HG02588 (cell line): Measurements from ENCODE around the gene TULP4.
A peak's percentile ranks its signal among the peaks of the same experiment; 100 is the strongest.

ENCODE experiments used
- ATAC-seq: cut with Tn5 transposase; IDR thresholded peaks from one replicate; pipeline ENCODE4 v1.9.1; 2021; ENCODE audit warnings: mild to moderate bottlenecking, moderate library complexity; ENCODE audit not compliant: unreplicated experiment

Gene TULP4, protein sequence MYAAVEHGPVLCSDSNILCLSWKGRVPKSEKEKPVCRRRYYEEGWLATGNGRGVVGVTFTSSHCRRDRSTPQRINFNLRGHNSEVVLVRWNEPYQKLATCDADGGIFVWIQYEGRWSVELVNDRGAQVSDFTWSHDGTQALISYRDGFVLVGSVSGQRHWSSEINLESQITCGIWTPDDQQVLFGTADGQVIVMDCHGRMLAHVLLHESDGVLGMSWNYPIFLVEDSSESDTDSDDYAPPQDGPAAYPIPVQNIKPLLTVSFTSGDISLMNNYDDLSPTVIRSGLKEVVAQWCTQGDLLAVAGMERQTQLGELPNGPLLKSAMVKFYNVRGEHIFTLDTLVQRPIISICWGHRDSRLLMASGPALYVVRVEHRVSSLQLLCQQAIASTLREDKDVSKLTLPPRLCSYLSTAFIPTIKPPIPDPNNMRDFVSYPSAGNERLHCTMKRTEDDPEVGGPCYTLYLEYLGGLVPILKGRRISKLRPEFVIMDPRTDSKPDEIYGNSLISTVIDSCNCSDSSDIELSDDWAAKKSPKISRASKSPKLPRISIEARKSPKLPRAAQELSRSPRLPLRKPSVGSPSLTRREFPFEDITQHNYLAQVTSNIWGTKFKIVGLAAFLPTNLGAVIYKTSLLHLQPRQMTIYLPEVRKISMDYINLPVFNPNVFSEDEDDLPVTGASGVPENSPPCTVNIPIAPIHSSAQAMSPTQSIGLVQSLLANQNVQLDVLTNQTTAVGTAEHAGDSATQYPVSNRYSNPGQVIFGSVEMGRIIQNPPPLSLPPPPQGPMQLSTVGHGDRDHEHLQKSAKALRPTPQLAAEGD (N-terminal part only)

DNA sequence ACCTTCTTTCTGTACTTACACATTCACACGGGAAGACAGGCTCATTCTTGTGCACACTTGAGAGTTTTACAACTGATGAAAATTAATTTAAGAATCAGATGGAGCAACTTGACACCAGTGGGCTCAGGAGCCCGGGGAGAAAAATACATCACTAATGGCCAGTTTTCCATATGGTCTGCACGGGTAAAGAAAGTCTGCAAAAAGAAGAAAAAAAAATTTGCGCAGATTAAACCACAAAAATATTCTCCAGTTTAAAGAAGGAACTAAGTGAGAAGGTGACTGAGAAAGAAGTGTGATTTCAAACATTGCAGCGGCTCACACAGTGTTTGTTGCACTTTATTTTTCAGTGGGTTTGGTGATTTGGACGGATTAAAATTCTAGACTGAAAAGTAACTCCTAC lies at the start of gene TULP4:
Gene TULP4, plus strand, starts transcription at position 301 of the 400 bp plus-strand sequence. CDS start 1,552 bp downstream, outside the sequence.
- no peak for ATAC-seq

DNA sequence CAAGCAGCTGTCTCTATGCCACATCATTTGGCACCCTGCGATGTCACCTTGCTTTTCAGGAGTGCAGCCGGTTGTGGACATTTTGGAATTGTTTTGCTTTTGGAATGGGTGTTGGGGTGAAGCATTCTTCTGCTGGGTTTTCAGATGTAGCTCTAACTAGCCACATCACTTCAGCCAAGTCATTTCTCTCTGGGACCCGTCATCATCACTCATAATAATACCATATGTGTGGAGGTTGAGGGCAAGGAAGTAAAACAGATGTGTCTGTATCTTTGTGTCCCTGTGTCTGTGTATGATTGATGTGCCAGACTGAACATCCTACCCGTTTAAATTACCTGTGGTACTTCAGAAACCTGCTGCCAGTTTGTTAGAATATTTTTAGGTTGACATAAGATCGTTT lies 49.5 kb upstream of the TULP4 start:
- ATAC-seq: no peak

DNA sequence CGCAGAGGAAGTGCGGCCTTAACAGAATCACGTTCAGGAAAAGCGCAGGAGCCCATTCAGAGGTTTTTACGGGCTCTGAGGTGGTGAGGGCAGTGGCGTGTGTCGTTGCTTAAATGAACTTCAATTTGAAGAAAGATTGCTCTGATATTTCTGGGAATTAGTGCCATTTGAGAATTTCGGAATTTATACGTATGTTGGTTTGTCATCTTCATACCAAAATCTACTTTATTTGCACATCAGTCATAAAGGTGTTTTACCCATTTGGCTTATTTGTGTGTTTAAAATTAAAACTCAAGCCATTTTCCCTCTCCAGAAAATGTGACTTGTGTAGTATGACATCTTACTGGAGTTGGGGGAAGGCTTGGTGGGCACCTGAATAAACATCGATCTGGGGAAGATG lies 48.1 kb upstream of the TULP4 start:
- ATAC-seq: no peak

DNA sequence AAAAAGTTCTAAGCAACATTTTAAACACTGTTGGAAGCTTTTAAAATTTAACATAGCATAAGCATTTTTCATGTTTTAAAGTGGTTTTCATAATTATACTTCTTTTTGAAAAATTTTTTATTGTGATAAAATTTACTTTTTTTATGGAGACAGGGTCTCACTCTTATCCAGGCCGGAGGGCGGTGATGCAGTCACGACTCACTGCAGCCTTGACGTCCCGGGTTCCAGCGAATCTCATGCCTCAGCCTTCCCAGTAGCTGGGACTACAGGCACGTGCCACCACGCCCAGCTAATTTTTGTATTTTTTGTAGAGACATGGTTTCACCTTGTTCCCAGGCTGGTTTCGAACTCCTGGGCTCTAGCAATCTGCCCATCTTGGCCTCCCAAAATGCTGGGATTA lies 46.1 kb upstream of the TULP4 start:
- no peak for ATAC-seq

DNA sequence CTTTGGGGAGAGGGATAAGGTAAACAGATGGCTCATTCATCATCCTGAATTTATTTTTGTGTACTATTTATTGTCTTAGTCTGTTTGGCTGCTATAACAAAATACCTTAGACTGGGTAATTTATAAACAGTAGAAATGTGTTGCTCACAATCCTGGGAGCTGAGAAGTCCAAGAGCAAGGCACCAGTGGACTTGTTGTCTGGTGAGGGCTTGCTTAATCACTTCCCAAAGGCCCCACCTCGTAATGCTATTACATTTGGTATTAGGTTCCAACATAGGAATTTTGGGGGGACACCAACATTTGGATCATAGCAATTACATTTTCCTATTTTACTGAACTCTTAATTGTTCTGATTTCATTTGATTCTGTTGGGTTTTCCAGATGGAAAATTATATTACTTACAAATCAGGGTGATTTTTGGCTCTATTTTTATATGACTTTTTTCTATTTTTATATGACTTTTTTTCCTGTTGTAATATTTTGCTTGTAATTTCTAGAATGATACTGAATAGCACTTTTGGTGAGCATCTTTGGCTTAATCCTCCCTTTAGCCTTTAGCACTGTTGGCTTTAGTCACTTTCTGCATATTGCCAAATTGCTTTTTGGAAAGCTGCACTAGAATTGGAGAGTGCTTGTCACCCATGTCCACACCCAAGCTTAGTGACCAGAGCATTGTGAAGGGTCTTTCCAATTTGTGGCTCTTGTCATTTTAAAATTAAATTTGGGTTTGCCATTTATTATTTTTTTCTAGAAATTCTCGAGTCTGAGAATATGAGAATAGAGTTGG lies 43.7 kb upstream of the TULP4 start:
- no peak for ATAC-seq

DNA sequence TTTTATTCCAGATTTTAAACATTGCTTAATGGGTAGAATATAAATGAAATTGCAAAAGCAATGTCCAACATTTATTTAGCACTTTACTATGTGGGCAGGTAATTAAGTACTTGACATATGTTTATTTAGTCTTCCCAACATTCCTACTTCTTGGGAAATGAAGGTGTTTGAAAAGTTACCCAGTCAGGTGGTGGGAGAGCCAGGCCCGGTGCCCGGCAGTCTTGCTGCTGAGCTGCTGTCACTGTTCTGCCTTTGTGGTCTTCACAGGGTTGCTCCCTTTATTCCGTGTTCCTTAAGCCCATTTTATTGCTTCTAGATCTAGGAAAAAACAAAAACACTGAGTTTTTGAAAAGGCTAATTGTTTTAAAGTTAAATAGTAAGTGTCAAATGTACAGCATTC lies 42.6 kb upstream of the TULP4 start:
- no peak for ATAC-seq

DNA sequence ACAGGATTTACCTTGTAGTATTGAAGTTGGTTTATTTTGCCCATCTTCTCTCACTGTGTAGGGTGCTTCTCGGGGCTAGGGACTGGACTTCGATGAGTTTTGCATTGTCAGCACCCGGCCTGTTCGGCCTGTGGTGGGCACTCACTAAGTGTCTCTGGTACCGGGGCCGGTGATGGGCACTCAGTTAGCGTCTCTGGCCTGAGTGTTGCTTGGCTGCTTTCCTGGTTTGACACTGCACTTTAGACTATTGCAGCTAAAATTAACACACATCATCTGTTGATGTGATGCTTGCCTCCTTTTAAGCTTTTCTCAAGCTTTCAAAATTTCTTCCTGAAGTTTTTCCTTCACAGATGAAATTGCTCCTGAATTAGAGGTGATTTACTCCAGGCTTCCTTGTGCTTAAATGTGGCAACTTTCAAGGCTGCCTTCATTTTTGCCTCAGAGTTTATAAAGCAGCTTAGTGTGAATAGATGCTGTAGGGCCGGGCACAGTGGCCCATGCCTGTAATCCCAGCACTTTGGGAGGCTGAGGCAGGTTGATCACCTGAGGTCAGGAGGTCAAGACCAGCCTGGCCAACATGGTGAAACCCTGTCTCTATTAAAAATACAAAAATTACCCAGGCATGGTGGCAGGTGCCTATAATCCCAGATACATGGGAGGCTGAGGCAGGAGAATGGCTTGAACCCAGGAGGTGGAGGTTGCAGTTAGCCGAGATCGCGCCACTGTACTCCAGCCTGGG lies 41.7 kb upstream of the TULP4 start:
- ATAC-seq: no peak

DNA sequence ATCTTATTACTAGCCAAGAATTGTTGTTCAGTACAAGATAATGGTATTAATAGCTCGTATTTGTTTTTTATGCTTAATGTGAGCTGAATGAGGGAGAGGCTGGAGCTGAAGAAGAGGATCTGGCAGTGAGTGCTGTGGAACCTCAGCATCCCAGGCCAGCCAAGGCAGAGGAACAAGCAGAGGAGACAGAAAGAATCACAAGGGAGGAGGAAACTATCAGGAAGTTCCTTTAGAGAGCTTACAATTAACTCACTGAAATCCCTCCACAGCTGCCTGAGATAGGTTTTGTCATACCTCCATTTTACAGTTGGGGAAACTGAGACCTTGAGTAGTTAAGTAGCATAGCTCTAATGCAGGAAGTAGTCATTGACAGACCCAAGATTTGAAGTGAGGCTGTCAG lies 39.9 kb upstream of the TULP4 start:
- no peak for ATAC-seq

DNA sequence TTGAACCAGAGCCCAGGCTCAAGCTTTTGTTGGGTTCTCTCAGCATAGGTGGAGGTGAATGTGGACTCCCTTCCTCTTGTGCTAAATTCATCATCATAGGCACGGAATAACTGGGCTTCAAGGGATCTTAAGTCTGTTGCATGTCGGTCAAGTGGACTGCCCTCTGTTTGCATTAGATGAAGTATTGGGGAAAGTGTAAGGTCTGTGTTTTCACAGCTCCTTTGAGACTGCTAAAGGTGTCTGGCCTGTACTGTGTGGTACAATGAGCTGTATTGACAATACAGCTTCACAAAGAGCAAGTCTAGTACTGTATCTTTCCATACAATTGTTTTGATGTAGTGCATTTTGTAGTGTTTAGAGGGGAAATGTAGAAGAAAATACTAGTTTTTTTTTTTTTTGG lies 34.3 kb upstream of the TULP4 start:
- ATAC-seq: no peak

DNA sequence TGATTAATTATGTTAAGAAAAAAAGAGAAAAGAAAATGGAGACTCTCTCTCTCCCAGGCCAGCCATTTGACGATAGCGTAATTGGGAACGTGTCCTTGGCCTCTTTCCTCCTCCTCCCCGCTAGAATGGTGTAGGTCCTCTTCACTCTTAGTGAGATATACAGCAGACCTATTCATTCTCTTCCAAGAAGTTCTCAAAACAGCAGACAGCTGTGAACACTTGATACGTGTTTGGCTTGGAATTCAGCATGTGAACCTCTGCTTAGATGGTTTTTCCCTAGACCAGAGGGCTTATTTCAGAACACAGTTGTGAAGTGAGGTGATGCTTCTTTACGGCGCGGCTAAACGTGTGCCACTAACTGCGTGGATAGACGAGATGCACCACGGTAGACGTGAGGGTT lies 32.6 kb upstream of the TULP4 start:
- ATAC-seq: no peak

DNA sequence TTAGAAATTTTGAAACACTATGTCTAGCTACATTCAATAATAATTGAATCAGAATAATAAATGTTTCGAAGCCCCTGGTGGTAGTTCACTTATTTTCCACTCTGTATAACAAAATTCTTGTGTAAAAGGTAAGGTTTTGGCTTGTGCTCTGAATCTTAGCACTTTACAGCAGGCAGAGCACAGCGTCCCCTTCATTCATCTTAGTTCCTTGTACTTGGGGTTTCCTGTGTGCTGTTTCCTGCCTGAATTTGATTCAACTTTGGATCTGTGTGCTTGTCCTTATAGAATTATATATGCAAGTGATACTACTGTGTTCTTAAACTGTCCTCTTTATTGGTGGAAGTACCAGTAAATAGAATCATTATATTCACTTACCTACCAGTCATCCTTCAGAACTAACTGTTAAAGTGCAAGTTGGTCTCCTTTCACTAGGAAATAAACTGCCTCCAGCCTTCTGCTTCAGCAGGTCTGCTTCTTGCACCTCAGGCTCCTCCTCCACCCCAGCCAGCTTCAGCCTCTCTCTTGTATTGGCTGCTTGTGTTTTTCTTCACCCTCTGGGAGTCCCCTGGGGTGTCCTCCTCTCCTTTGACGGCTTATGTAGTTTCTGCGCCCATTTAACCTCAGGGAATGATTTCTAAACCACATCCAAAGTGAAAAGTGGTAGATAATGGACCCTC lies 28.8 kb upstream of the TULP4 start:
- no peak for ATAC-seq

DNA sequence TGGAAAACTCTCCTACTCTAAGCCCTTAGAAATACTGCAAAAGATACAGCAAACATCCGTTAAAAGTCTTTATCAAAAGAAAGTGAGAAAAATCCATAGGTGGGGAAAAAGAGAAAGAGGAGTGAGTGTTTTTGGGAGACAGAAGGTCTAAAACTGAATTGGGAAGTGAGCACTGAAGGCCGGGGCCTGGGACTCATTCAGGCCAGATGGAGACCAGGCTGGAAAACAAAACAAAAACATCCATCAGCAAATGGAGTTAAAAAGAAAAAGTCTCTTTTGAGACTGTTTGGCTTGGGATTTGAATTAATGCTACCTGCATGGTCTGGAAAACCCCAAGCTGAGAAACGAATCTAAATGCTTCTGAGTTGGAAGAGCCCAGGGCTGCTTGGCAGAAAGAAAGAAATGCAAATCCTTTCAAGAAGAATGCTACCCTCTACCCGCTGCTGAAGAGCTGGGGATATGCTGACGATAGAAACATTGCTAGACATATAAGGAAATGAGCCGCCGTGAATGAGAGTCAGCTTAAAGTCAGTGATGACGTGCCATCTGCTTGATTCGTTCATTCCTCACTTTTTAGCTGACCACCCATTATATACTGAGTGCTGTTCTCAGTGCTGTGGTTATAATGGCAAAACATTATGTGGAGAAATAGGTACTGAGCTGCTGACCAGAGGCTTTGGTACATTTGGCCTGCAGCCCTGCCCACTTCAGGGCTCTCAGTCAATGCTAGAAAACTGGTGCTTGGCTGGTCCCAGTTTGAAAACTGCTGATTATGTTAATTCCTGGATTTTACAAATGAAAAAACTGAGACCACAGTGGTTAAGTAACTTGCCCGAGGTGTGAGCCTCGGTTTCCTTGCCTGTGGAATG lies 28.0 kb upstream of the TULP4 start:
- ATAC-seq: no peak

DNA sequence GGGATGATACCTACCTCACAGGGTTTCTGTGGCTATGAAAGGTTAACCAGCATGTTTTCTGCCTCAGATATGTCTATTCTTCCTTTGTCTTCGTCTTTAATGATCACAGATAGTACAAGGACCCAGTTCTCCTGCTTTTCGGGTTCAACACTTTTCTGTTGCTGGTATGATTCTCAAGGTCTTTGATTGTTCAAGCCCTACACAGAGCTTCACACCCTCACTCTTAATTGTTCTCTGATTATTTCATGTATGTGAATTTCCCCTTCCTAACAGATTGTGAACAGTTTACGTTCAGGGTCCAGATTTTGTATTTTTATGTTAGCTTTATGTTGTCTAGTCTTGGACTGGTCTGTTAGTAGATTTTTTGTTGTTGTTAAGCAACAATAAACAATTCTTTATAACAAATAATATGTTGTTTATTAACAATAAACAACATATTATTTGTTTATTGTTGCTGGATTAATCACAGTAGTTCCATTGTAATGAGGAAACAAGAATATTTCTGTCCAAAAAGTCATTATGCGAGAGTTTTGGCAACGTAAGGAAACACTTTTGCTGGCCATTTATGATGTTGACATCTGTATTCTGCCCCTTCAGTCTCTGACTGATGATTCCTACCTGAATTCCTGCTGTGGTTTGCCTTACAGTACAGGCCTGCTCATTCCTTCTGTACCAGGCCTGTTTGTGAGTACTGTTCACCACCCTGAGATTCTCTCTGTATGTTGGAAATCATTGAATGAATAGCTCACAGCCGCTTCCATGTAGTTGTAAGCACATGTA lies 27.2 kb upstream of the TULP4 start:
- no peak for ATAC-seq

DNA sequence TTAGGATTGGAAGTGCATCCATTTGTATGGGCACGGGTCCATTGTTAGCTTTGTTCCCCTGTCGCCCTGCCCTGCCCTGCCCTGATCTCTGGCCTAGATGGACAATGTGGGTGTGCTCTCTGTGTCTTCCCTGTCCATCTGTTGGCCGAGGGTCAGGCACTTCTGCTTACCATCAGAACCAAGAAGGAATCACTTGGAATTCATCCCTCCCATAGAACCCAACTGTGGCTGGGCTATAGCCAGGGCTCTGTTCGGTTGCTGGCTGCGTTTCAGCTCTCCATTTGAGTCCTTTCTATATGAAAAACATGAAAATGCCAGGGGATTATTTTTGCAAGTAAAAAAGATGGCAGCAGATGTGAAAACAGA lies 26.6 kb upstream of the TULP4 start:
- no peak for ATAC-seq

DNA sequence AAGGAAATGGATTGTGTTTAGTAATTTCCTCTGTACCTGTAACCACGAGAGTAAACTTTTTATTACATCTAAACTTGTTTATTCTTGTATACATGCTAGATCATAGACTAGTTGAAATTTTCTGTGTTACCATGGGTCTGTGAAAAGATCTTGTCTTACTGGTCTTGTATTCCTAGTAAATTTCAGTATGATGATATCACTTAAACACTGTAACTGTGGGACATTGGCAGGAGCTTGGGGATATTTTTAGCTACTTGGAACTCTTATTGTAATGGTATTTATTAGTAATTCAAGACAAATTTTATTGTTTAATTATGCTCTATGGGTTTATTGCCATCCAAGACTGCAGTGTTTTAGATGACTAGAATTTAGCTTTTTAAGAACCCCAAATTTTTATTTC lies 25.9 kb upstream of the TULP4 start:
- ATAC-seq: no peak

DNA sequence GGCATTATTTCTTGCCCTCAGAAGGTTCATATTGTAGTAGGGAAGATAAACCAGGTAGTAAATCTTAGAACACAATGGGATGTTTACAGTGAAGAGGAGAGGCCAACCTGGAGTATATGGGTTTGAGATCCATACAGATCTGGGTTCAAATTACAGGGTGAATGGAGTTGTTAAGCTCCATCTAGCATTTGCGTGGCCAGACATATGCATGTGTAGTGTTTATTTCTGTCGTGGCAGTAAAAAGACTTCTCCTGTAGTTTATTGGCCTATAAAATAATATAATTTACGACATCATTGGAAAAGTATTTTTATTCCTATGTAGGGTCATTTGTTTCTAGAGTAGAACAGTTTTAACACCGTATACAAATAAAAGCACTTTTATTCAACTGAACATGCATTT lies 25.2 kb upstream of the TULP4 start:
- ATAC-seq: no peak

DNA sequence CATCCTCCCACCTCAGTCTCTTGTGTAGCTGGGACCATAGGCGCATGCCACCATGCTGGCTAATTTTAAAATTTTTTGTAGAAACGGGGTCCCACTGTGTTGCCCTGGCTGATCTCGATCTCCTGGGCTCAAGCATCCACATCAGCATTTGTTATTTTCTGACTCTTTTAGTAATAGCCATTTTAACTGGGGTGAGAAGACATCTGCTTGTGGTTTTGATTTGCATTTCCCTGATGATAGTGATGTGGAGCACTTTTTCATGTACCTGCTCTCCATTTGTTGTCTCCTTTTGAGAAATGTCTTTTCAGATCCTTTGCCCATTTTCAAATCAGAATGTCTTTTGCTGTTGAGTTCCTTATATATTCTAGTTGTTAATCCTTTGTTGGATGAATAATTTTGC lies 22.2 kb upstream of the TULP4 start:
- peak; percentile 55 for ATAC-seq

DNA sequence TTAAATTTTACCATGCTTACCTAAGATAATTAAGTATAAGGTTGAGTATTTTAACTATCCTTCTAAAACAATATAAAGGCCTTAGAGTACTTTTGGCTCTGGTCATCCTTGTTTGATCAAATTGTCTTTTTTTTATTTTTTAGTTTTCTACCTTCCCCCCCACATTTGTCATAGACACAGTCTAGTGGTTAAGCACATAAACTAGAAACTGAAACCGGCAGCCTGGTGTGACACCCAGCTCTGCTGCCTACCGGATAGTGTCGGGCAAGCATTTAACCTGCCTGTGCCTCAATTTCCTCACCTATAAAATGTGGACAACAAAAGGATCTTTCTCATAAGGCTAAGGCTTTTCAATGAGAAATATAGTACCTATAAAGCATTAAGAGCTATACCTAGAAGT lies 21.6 kb upstream of the TULP4 start:
- peak; percentile 77 for ATAC-seq

DNA sequence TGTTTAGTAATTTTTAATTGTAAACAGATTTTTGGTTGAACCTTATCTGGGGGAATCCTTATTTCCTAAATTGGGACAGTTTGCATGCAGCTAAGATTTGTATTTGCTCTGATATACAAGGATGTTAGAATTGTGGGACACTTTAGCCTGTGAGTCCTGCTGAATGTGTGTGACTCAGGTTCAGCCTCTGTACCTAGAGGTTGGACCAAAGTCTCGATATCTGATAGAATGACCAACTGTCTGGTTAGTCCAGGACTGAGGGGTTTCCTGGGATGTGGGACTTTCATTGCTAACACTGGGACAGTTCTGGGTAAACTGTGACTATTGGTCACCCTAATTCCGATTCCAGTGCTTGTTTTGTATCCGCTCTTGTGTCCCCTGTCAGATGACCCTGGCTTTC lies 20.2 kb upstream of the TULP4 start:
- ATAC-seq: no peak
